H7 (cell line): Measurements from ENCODE around the gene ANTXRL. TPM values are rescaled to one million over a fixed set of nuclear protein-coding genes. Genes with fewer than 3 reads are reported as not detected.
A peak's percentile ranks its signal among the peaks of the same experiment; 100 is the strongest.
"Not testable (repeated sequence)": the region's sequence is repeated elsewhere in the genome, so short reads cannot be mapped to it uniquely, and the experiment has no call there.

Experiments used
- DNase-seq: peaks from one replicate; pipeline ENCODE4 v3.0.0; 2012
- H3K27me3 ChIP-seq: 2 replicates; pipeline ENCODE4 v1.6.0; 2011; ENCODE audit warnings: mild to moderate bottlenecking, low read length; ENCODE audit not compliant: control insufficient read depth, insufficient read depth
- H3K36me3 ChIP-seq: replicated peaks from 2 replicates; pipeline ENCODE4 v1.5.1; 2011; ENCODE audit warnings: low read length; ENCODE audit not compliant: control insufficient read depth, insufficient read depth
- H3K4me3 ChIP-seq: 2 replicates; pipeline ENCODE4 v1.5.1; 2011; ENCODE audit warnings: low read depth, mild to moderate bottlenecking, control low read depth, low read length, moderate library complexity; ENCODE audit not compliant: insufficient read depth
- total RNA-seq: library from RNA; depleted of rRNA; stranded (reverse); fragments of >200 nt; shearing (Covaris generic); gene quantifications from 2 replicates; pipeline ENCODE4 v1.2.3, GENCODE V29; 2014

Gene ANTXRL
- total RNA-seq, 1 experiment from 2014 or later: not detected

DNA sequence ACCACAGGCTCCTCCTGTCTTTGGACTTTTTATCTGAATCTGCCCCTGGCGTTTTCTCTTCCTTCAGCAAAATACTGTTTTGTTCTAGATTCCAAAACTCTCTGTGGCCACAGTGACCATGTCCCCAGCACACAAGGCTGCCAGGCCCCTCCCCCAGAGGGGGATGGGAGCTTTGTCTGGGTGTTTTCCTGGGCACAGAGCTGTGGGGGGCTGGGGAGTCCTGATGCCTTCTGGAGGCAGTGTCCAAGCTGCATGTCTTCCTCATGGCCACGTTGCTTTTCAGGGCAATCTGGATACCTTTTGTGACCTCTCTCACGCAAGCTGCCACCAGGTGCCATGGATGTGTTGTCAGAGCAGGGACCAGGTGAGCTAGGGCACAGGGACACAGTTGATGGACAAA, 26.2 kb downstream of the ANTXRL start:
- Histone ChIP-seq H3K27me3 (no peaks in the 10 kb centered on the region), H3K4me3 (no peak overlapping the region), H3K36me3 (no peaks in the 10 kb centered on the region)
- no peak for DNase-seq

DNA sequence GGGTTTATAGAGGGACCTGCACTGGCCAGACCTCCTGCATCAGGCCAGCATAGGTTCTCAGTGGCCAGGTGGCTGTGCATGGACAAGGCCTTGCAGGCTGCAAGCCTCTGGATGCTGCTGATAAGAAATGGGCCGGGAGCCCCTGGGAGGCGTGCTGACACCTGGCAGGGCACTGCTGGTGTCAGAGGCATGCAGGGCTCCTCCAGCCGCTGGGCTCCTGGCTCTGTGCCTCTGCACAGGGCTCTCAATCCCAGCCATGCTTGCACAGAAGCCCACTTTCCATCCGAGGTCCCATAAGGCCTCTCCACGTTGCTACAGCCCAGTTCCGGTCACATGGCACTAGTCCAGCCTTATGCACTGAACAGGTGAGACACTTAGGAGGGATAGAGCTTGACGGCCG, 27.3 kb downstream of the ANTXRL start:
- Histone ChIP-seq H3K27me3 (no peaks in the 10 kb centered on the region), H3K4me3 (no peak overlapping the region), H3K36me3 (no peaks in the 10 kb centered on the region)
- DNase-seq: no peak

DNA sequence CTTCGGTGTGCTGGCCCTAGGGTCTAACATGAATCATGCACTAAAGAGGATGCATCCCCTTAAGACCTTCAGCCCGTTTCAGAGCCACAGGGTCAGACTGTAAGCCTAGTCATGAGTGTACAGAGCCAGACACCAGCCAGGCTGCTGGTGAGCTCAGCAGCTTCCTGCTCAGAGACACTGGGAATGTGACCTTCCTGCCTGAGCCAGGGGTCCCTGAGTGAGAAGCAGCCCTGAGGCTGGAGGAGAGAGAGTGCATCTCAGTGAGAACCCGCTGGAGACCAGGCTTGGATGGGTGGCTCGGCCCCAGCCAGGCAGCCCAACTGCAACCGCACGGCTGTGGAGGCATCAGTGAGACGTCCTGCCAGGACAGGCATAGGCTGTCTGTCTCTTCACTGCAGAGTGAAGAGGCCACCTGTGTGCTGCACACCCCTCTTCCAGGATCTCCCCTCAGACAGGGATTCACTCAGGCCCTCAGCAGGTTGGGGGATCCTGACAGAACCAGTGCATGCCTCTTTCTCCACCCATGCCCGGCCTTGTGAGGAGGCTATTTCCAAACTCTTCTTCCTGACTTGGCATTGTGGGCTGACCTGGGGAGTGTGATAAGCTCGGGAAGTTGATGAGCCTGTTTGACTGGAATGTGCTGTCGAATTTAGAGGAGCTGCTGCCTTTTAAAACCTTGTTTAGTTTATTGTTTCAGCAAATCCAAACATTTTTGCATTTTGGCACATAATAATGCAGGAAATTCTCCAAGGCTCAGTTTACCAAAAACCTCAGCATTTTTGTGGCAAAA, 28.5 kb downstream of the ANTXRL start:
- DNase-seq, H3K27me3 ChIP-seq, H3K36me3 ChIP-seq, H3K4me3 ChIP-seq: not testable (repeated sequence)

DNA sequence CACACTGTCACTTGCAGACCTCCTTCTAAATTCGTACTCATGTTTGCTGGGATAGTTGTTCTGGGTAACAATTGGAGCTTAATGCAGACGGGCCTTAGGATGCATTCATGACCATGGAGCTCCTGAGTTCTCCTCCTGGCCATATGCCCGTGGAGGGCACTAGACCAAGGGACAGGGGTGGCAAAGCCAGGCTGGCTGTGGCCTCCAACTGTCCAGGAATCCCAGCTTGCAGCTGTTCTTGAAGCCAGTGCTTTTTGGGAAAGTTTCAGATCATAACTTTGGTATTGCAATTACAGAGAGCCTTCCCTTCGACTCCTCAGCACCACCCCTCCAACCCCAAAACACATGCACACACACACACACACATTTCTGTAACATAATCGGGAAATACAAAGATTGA, 30.6 kb downstream of the ANTXRL start:
- Histone ChIP-seq H3K4me3 (no peak overlapping the region), H3K27me3 (no peaks in the 10 kb centered on the region), H3K36me3 (no peaks in the 10 kb centered on the region)
- DNase-seq: no peak

DNA sequence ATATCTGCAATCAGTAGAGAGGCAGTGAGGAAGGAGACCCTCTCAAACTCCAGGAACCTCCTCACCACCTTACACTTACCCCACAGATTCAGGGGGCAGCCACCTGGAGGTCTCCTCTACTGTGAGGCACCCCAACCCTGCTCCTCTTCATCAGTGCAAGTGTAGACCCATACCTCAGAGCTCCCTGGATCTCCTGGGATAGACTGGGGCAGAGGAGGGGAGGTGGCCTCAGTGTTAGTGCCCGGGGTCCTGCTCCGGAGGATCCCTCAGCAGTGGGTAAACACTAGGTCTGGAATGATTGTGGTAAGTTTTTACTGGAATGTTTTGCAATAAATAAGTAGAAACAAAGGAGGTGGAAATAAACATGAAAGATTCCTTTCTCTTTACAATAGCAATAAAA, 31.1 kb downstream of the ANTXRL start:
- Histone ChIP-seq H3K4me3 (no peak overlapping the region), H3K36me3 (no peaks in the 10 kb centered on the region), H3K27me3 (no peaks in the 10 kb centered on the region)
- no peak for DNase-seq

DNA sequence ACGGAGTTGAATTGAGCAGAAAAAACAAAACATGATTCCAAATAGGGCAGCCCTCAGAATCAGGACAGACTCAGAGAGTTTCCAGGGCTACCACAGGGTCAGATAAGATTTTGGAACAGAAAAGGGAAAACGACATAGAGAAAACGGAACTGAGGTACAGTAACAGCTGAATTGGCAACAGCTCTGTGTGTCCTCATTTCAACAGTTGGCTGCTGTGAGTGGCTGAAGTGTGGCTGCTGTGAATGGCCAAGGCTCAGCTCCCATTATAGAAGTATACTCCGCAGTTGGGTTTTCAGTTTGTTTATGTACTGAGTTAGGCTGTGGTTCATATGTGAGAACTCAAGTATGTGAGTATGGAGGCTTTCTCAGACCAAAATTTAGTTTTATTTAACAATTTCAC, 32.0 kb downstream of the ANTXRL start:
- DNase-seq: no peak
- no peaks in the 10 kb centered on the region for H3K27me3 ChIP-seq
- H3K4me3 ChIP-seq: no peak overlapping the region
- no peaks in the 10 kb centered on the region for H3K36me3 ChIP-seq

DNA sequence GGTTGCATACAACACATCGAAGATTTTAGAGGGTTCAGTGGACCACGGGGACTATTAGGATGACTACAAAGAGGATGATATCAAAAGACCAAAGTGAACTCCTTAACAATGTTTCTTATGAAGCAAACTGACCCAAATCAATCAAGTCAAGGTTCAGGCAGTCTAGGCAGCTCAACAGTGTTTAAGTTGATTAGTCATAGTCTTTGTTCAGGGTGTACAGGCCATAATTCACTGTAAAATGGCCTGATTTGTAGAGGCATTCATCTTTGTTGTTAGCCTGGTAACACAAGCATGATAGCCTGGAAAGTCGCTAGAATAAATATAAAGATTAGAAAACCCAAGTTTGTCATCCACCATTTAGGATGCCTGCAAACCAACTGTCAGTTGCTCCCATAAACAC, 32.6 kb downstream of the ANTXRL start:
- H3K36me3 ChIP-seq: no peaks in the 10 kb centered on the region
- no peak for DNase-seq
- no peaks in the 10 kb centered on the region for H3K27me3 ChIP-seq
- H3K4me3 ChIP-seq: no peak overlapping the region

DNA sequence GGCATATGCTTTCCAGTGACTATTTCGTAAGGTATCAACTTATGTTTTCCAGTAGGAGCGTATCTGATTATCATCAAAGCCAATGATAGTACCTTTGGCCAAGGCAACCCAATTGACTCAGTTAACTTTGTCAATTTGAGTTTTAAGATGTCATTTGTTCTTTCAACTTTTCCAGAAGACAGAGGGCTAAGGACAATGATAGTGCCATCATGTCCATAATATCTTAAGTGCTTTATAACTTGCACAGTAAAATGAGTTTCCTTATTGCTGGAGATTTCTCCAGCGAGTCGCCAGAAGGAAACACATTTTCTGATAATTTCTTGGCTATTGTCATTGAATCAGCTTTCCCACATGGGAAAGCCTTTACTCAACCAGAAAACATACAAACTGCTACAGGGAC, 35.0 kb downstream of the ANTXRL start:
- no peaks in the 10 kb centered on the region for H3K36me3 ChIP-seq
- DNase-seq: no peak
- no peak overlapping the region for H3K4me3 ChIP-seq
- no peaks in the 10 kb centered on the region for H3K27me3 ChIP-seq

DNA sequence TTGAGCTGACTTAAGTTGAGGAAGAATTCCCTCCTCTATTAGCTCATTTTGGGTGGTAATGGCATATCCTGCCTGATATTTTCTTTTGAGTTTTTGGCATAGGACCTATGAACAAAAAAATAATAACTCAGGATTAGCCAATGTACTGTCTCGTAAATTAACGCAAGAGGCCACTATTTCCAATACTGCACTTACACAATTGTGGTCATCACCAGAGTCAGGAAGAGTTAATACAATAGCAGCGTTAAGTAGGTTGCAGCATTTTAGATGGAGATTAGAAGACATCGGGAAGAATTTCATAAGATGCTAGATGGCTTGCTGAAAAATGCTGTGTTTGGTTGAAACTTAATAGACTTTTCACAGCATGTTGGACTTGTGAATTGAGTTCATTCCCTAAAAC, 36.4 kb downstream of the ANTXRL start:
- Histone ChIP-seq H3K27me3 (no peaks in the 10 kb centered on the region), H3K36me3 (no peaks in the 10 kb centered on the region), H3K4me3 (no peak overlapping the region)
- DNase-seq: no peak

DNA sequence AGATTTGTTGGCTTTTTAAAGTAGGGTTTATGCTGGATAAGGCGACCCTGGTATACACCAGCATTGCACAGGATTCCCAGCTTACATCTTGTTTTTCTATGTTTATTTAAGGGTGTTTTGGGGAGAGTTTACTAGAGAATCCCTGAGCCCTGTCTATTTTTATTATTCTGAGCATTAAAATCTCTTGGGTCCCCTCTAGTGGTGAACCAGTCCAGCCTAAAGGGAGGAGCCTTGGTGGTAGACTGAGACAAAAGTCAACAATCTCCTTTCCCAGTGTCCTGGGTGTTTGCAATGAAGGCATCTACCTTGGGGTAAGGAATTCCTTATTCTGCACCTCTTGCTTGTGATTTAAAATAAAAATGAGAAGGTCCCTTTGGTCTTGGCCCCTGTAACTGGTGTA, 38.2 kb downstream of the ANTXRL start:
- Histone ChIP-seq H3K4me3 (no peak overlapping the region), H3K27me3 (peaks cover 2% of the 10 kb centered on the region; the same call in 1 of the 2 replicates), H3K36me3 (no peaks in the 10 kb centered on the region)
- no peak for DNase-seq

DNA sequence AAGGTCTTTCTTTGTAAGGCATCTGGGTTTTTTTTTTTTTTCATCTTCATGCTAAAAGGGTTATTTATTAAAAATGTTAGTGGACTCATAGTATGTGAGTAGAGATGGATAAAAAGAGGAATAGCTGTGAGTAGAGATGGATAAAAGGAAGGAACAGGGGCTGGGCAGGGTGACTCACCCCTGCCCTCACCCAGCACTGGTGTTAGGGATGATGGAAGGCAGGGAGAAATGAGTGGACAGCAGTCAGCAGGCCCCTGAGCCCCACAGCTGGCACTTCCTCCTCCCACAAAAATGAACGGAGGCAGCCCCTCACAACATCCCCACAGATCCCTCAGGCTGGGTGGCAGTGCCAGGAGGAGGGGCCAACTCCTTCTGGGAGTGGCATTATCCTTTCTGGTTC, 39.3 kb downstream of the ANTXRL start:
- Histone ChIP-seq H3K36me3 (no peaks in the 10 kb centered on the region), H3K27me3 (peaks cover 2% of the 10 kb centered on the region; the same call in 1 of the 2 replicates), H3K4me3 (no peak overlapping the region)
- DNase-seq: no peak

DNA sequence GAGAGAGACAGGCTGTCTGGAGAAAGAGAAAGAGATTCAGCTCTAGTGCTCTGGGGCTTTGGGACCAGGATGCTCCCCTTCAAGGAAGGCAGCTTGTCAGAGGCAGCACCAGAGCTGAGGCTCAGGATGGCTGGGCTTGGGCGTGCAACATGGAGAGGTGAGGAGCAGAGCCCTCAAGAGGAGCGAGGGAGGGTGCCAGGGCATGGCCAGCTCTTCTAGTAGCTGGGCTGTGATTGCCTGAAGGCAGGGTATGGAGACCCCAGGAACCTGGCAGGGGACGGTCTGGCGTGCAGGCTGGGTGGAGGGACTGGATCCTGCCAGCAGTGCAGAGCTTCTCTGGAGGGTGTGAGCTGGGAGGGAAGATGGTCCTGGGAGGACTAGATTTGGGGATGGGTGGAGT, 40.2 kb downstream of the ANTXRL start:
- Histone ChIP-seq H3K4me3 (no peak overlapping the region), H3K36me3 (no peaks in the 10 kb centered on the region), H3K27me3 (peaks cover 2% of the 10 kb centered on the region; the same call in 1 of the 2 replicates)
- no peak for DNase-seq

DNA sequence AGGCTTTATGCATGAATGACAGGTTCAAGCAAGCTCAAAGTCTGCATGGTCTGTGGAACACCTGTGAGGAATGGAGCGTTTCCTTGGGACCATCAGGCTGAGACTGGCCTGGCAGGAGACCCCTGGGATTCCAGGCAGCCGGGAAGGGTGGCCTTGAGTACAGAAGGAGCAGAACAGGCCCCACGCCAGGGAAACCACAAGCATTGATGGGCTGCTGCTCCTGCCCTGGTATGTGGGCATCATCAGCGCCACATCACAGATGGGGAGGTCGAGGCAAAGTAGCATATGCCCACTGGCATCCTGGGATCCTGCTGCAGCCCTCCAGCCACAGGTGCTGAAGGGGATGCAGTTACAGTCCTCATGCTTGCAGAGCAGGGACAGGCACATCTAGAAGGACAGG, 40.9 kb downstream of the ANTXRL start:
- no peak for DNase-seq
- no peaks in the 10 kb centered on the region for H3K36me3 ChIP-seq
- no peak overlapping the region for H3K4me3 ChIP-seq
- H3K27me3 ChIP-seq: peaks cover 2% of the 10 kb centered on the region; the same call in 1 of the 2 replicates

DNA sequence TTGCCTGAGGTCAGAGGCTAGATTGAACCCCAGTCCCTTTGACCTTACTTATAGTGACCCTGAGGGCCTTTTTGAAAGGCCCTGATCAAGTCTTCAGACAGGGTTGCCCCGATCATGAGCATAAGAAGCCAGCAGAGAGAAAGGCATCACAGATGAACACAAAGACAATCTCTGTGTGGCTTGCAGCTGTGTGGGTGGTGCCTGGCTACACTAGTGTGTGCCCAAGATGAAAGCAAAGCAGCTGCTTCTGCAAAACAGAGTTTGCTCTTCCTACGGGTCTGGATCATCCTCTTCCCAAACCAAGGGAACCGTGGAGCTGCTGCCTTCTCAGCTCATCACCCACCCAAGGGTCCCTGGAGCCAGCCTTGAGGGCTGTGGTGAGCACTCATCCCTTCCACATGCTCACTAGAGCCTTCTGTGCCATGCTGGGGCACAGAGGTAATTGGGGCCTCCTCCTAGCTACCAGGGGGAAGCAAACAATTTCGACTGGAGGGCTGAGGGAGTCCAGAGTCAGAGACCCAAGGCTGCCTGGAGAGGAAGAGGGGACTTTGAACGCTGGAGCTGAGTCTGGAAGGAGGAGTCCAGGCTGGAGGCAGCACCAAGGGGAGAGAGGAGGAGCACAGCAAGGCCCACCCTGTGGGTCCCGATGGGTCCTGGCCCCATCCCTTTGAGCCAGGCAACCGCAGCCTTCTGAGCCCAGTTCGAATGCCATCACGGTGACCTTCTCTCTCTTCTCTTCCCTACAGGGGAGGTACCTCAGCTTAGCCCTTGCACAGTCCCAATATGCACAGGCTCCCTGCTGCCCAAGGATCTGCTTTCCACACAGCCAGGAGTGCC, 42.3 kb downstream of the ANTXRL start:
- DNase-seq: no peak

DNA sequence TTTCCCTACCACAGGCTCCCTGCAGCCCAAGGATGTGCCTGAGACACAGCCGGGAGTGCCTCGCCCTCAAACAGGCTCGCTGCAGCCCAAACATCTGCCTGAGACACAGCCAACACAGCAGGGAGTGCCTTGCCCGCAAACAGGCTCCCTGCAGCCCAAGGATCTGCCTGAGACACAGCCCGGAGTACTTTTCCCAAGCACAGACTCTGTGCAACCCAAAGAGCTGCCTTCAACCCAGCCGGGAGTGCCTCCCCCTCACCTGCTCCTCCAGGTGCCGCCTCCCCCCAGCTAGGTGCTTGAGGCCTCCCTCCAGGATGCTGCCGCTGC, 42.9 kb downstream of the ANTXRL start:
- Histone ChIP-seq H3K4me3 (no peak overlapping the region), H3K27me3 (peaks cover 2% of the 10 kb centered on the region; the same call in 1 of the 2 replicates), H3K36me3 (no peaks in the 10 kb centered on the region)
- peak; percentile 59 for DNase-seq

More for the DNA sequence above, 42.3 kb downstream of the ANTXRL start:
- Histone ChIP-seq H3K4me3 (no peak overlapping the region), H3K36me3 (no peaks in the 10 kb centered on the region), H3K27me3 (peaks cover 2% of the 10 kb centered on the region; the same call in 1 of the 2 replicates)
